BLaER1 treated with 17β-estradiol and CSF1 and Interleukin-3, amounts not matched to agents 10 nM and 100 nM (cell line): ENCODE measurements around the gene RBBP5.

ENCODE experiments used
- H3K27ac ChIP-seq, 11 experiments: shearing (Covaris generic); formaldehyde crosslinking; 2 replicates each; pipeline ENCODE4 v1.8.1; 2022
- H3K27me3 ChIP-seq, 11 experiments: shearing (Covaris generic); formaldehyde crosslinking; 2 replicates each; pipeline ENCODE4 v1.8.1; 2022
- H3K36me3 ChIP-seq, 11 experiments: shearing (Covaris generic); formaldehyde crosslinking; 2 replicates each; pipeline ENCODE4 v1.8.1; 2022
- H3K4me1 ChIP-seq, 10 experiments: shearing (Covaris generic); formaldehyde crosslinking; 2 replicates each; pipeline ENCODE4 v1.8.1; 2022
- H3K4me2 ChIP-seq, 11 experiments: shearing (Covaris generic); formaldehyde crosslinking; 2 replicates each; pipeline ENCODE4 v1.8.1; 2022
- H3K4me3 ChIP-seq, 10 experiments: shearing (Covaris generic); formaldehyde crosslinking; 2 replicates each; pipeline ENCODE4 v1.8.1; 2022
- H3K9ac ChIP-seq, 11 experiments: shearing (Covaris generic); formaldehyde crosslinking; 2 replicates each; pipeline ENCODE4 v1.8.1; 2022
- H3K9me3 ChIP-seq, 11 experiments: shearing (Covaris generic); formaldehyde crosslinking; replicated peaks in 1 of 11; 2 replicates each; pipeline ENCODE4 v1.8.1; 2022
- H4K20me1 ChIP-seq, 11 experiments: shearing (Covaris generic); formaldehyde crosslinking; 2 replicates each; pipeline ENCODE4 v1.8.1; 2022
- Cebpa-rat ChIP-seq, 11 experiments: shearing (Covaris generic); IDR thresholded peaks; 2 replicates each; pipeline ENCODE4 v1.8.1; 2022

Gene RBBP5

DNA sequence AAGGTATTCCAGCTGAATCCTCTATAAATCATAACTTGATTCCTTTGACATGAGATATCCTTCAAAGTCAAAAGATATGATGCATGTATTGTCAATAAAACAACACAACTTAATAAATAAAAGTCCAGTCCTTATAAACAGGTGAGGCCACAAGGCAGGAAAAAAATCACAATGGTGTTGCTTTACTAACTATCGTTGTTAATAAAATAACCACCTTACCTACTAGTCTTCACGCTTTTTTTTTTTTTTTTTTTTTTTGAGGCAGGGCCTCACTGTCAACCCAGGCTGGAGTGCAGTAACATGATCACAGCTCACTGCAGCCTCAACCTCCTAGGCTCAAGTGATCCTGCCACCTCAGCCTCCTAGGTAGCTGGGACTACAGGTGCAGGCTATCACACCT is 37.4 kb downstream of the RBBP5 start, which contains the start of gene TMEM81:
TSS of gene TMEM81 (minus strand) at position 101 of the 400 bp plus-strand sequence. CDS start 140 bp downstream, outside the sequence.
- no peaks in the 10 kb centered on the region for H3K27me3 ChIP-seq
- no peak for TF ChIP-seq Cebpa-rat (IDR thresholded peaks at IDR 0.05)
- H3K4me1 ChIP-seq: no peaks in the 10 kb centered on the region
- no peak within 1 kb of the TSS for H3K27ac ChIP-seq
- H3K4me3 ChIP-seq: no peak within 1 kb of the TSS
- 0 out of 22 replicates have a peak, but pooled peaks cover 0 to 5% (median 0%) of the 10 kb centered on the region in 11 experiments for H4K20me1 ChIP-seq
- no peaks in the 10 kb centered on the region for H3K9me3 ChIP-seq
- H3K36me3 ChIP-seq: peaks cover 54 to 72% (median 64%) of the 10 kb centered on the region in 11 experiments
- H3K4me2 ChIP-seq: no peak within 1 kb of the TSS
- no peak within 1 kb of the TSS for H3K9ac ChIP-seq

GRCh38 chr1:205082431-205082830 is 39.3 kb downstream of the RBBP5 start:
- peaks cover 34 to 52% (median 45%) of the 10 kb centered on the region in 11 experiments for H3K36me3 ChIP-seq
- H3K9me3 ChIP-seq: no peaks in the 10 kb centered on the region
- no peak overlapping the region for H3K4me2 ChIP-seq
- no peak overlapping the region for H3K27ac ChIP-seq
- TF ChIP-seq Cebpa-rat (IDR thresholded peaks at IDR 0.05): no peak
- H3K27me3 ChIP-seq: no peaks in the 10 kb centered on the region
- H3K9ac ChIP-seq: no peak overlapping the region
- no peaks in the 10 kb centered on the region for H3K4me1 ChIP-seq
- 0 out of 22 replicates have a peak, but pooled peaks cover 0 to 3% (median 0%) of the 10 kb centered on the region in 11 experiments for H4K20me1 ChIP-seq
- no peak overlapping the region for H3K4me3 ChIP-seq

DNA sequence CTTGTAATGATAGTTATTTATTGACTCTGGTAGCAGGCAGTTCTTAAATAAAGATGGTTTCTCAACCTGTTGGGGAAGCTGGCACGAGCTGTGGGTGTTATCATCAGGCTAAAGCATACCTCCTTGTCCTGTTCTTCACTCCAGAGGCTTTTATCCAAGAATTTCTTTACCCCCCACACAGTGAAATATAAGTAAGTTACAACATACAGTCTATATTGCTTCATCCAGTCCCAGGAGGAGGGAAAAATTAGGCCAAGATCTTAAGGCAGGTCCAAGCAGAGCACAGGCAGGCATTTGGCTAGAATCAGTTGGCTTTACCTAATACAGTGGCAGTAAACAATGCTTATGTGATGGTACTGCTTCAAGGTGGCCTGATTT is 43.9 kb downstream of the RBBP5 start:
- no peak overlapping the region for H3K4me2 ChIP-seq
- no peaks in the 10 kb centered on the region for H3K27me3 ChIP-seq
- H3K27ac ChIP-seq: no peak overlapping the region
- H3K4me1 ChIP-seq: peaks cover 0 to 10% (median 7%) of the 10 kb centered on the region in 10 experiments; a peak in 9 of 20 replicates
- H3K36me3 ChIP-seq: peaks cover 0 to 7% (median 4%) of the 10 kb centered on the region in 11 experiments; a peak in 7 of 22 replicates
- no peak overlapping the region for H3K9ac ChIP-seq
- no peak for TF ChIP-seq Cebpa-rat (IDR thresholded peaks at IDR 0.05)
- no peak overlapping the region for H3K4me3 ChIP-seq
- H4K20me1 ChIP-seq: peaks cover 0 to 13% (median 0%) of the 10 kb centered on the region in 11 experiments; a peak in 2 of 22 replicates
- H3K9me3 ChIP-seq: no peaks in the 10 kb centered on the region

GRCh38 chr1:205077158-205077933 is 44.4 kb downstream of the RBBP5 start:
- Histone ChIP-seq H3K9me3 (no peaks in the 10 kb centered on the region), H3K27me3 (no peaks in the 10 kb centered on the region), H3K4me1 (peaks cover 0 to 10% (median 7%) of the 10 kb centered on the region in 10 experiments; a peak in 9 of 20 replicates), H3K27ac (no peak overlapping the region), H3K4me3 (no peak overlapping the region), H3K36me3 (peaks cover 0 to 2% (median 0%) of the 10 kb centered on the region in 11 experiments; a peak in 2 of 22 replicates), H3K4me2 (no peak overlapping the region), H4K20me1 (peaks cover 0 to 14% (median 0%) of the 10 kb centered on the region in 11 experiments; a peak in 2 of 22 replicates), H3K9ac (no peak overlapping the region)
- no peak for TF ChIP-seq Cebpa-rat (IDR thresholded peaks at IDR 0.05)

GRCh38 chr1:205076245-205076761 is 45.5 kb downstream of the RBBP5 start:
- peak overlapping the region in 4 of 11 experiments; percentile 3 to 34 (median 27); a peak in 6 of 22 replicates for H3K4me2 ChIP-seq
- no peak overlapping the region for H3K4me3 ChIP-seq
- H3K27ac ChIP-seq: no peak overlapping the region
- H3K27me3 ChIP-seq: no peaks in the 10 kb centered on the region
- no peaks in the 10 kb centered on the region for H3K36me3 ChIP-seq
- H3K9ac ChIP-seq: peak overlapping the region in 1 of 11 experiments; percentile 5; a peak in 1 of 22 replicates
- peaks cover 0 to 10% (median 7%) of the 10 kb centered on the region in 10 experiments; a peak in 9 of 20 replicates for H3K4me1 ChIP-seq
- no peak for TF ChIP-seq Cebpa-rat (IDR thresholded peaks at IDR 0.05)
- peaks cover 0 to 14% (median 0%) of the 10 kb centered on the region in 11 experiments; a peak in 2 of 22 replicates for H4K20me1 ChIP-seq
- no peaks in the 10 kb centered on the region for H3K9me3 ChIP-seq

DNA sequence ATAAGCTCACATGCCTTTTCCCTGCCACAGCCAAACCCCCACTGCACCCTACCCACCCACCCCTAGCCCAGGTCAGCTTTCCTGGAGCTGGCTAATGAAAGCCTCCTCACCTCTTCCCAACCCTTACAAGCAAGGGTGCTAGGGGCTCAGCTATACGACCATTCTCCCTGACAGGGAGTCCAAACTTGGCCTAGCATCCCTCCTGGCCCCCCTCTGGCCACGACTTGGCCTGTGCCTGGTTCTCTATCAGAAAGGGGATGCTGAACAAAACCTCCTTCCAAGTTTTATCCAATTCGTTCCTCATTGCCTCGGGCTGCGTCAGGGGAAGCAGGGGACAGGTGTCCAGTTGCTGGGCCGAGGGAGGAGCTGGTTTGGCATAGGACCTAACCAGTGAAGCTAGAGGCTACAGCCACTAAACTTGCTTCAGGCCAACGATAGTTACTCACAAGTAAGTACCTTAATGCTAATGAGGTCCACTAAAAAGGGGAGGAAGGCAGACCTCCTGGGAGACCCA is 46.1 kb downstream of the RBBP5 start:
- no peak overlapping the region for H3K9ac ChIP-seq
- H3K4me1 ChIP-seq: peaks cover 0 to 10% (median 7%) of the 10 kb centered on the region in 10 experiments; a peak in 9 of 20 replicates
- peaks cover 0 to 14% (median 0%) of the 10 kb centered on the region in 11 experiments; a peak in 2 of 22 replicates for H4K20me1 ChIP-seq
- no peak overlapping the region for H3K4me3 ChIP-seq
- TF ChIP-seq Cebpa-rat (IDR thresholded peaks at IDR 0.05): no peak
- no peak overlapping the region for H3K27ac ChIP-seq
- H3K9me3 ChIP-seq: no peaks in the 10 kb centered on the region
- no peaks in the 10 kb centered on the region for H3K36me3 ChIP-seq
- peak overlapping the region in 1 of 11 experiments; percentile 34; a peak in 1 of 22 replicates for H3K4me2 ChIP-seq
- H3K27me3 ChIP-seq: no peaks in the 10 kb centered on the region

DNA sequence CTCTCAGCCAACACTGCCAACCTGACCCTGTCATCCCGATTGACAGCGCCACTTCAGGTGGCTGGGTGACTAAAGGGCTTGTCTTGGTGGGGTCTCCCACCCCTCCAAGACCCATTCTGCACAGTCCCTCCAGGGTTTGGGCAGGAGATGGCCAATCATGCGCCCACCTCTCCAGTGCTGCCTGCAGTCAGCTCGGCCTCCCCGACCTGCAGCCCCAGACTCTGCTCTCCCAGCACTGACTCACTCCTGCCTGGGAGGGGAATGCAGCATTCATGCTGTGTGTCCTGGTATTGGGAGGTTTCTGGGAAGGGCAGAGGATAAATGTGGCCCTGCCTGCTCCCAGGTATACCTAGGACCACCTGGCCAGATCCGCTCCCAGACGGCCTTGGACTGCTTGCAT is 47.3 kb downstream of the RBBP5 start:
- Histone ChIP-seq H3K27me3 (no peaks in the 10 kb centered on the region), H3K9ac (no peak overlapping the region), H3K4me3 (no peak overlapping the region), H3K27ac (no peak overlapping the region), H3K4me2 (no peak overlapping the region), H3K9me3 (no peaks in the 10 kb centered on the region), H3K4me1 (peaks cover 0 to 10% (median 7%) of the 10 kb centered on the region in 10 experiments; a peak in 9 of 20 replicates), H4K20me1 (peaks cover 0 to 14% (median 0%) of the 10 kb centered on the region in 11 experiments; a peak in 2 of 22 replicates), H3K36me3 (no peaks in the 10 kb centered on the region)
- TF ChIP-seq Cebpa-rat (IDR thresholded peaks at IDR 0.05): no peak

GRCh38 chr1:205074084-205074483 is 47.7 kb downstream of the RBBP5 start:
- H3K4me2 ChIP-seq: no peak overlapping the region
- H3K27ac ChIP-seq: no peak overlapping the region
- H3K4me1 ChIP-seq: peaks cover 0 to 10% (median 7%) of the 10 kb centered on the region in 10 experiments; a peak in 9 of 20 replicates
- H3K9ac ChIP-seq: no peak overlapping the region
- H3K9me3 ChIP-seq: no peaks in the 10 kb centered on the region
- H3K27me3 ChIP-seq: no peaks in the 10 kb centered on the region
- no peak overlapping the region for H3K4me3 ChIP-seq
- no peak for TF ChIP-seq Cebpa-rat (IDR thresholded peaks at IDR 0.05)
- no peaks in the 10 kb centered on the region for H3K36me3 ChIP-seq
- peaks cover 0 to 14% (median 0%) of the 10 kb centered on the region in 11 experiments; a peak in 2 of 22 replicates for H4K20me1 ChIP-seq

DNA sequence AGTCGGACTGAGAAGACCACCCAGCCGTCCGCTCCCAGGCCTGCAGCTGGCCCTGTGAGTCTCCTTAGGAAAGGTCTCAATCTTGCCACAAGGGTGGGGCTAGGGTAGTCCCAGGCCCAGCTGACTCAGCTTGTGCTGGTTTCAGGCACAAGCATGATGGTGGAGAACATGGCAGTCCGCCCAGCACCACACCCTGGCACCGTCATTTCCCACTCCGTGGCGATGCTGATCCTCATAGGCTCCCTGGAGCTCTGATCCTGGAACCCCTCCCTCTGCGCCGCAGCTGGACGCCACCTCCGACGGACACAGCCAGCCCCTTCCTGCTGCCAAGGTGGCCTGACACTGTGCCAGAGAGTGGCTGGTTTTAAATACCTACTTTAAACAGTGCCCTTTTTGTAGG is 48.3 kb downstream of the RBBP5 start:
- TF ChIP-seq Cebpa-rat (IDR thresholded peaks at IDR 0.05): no peak
- Histone ChIP-seq H3K27ac (no peak overlapping the region), H3K9ac (no peak overlapping the region)

More for the DNA sequence above, 48.3 kb downstream of the RBBP5 start:
- no peak overlapping the region for H3K4me2 ChIP-seq
- H4K20me1 ChIP-seq: peaks cover 0 to 14% (median 0%) of the 10 kb centered on the region in 11 experiments; a peak in 2 of 22 replicates
- H3K4me1 ChIP-seq: peaks cover 0 to 10% (median 7%) of the 10 kb centered on the region in 10 experiments; a peak in 9 of 20 replicates
- H3K36me3 ChIP-seq: no peaks in the 10 kb centered on the region
- H3K9me3 ChIP-seq: no peaks in the 10 kb centered on the region
- H3K4me3 ChIP-seq: no peak overlapping the region
- no peaks in the 10 kb centered on the region for H3K27me3 ChIP-seq
